K562 (cell line): ENCODE measurements around the gene OR7A5. TPM values are rescaled to one million over a fixed set of nuclear protein-coding genes. Genes with fewer than 3 reads are reported as not detected.

Experiments
- MEF2D ChIP-seq: conservative IDR thresholded peaks from 2 replicates; pipeline ENCODE4 v1.6.1; 2016; ENCODE audit warnings: low read depth, missing genetic modification characterization, missing compliant biosample characterization
- MGA ChIP-seq: fragments of 450-650 bp; IDR thresholded peaks from 2 replicates; pipeline ENCODE4 v1.6.1; 2016; ENCODE audit warnings: mild to moderate bottlenecking, moderate library complexity
- NCOA1 ChIP-seq: fragments of 450-650 bp; IDR thresholded peaks from 2 replicates; pipeline ENCODE4 v1.6.1; 2016; ENCODE audit warnings: low read depth
- NELFE ChIP-seq: IDR thresholded peaks from 2 replicates; pipeline ENCODE4 v1.6.1; 2011; ENCODE audit warnings: mild to moderate bottlenecking; ENCODE audit not compliant: insufficient read depth, insufficient read length
- NFIX ChIP-seq: fragments of 250-450 bp; sonication (Bioruptor Pico); IDR thresholded peaks from 2 replicates; pipeline ENCODE4 v1.4.0; 2020; ENCODE audit warnings: low read depth, mild to moderate bottlenecking, moderate library complexity
- NFYB ChIP-seq: IDR thresholded peaks from 2 replicates; pipeline ENCODE4 v1.6.1; 2011; ENCODE audit warnings: mild to moderate bottlenecking, moderate library complexity; ENCODE audit not compliant: insufficient read length; ENCODE audit errors: extremely low read depth
- ZNF133 ChIP-seq: fragments of 250-450 bp; sonication (Bioruptor Pico); IDR thresholded peaks from 2 replicates; pipeline ENCODE4 v1.4.0; 2020; ENCODE audit warnings: mild to moderate bottlenecking
- ZNF589 ChIP-seq: fragments of 200-800 bp; sonication (Bioruptor generic); IDR thresholded peaks from 2 replicates; pipeline ENCODE4 v1.6.1; 2016; ENCODE audit warnings: low read depth, missing genetic modification characterization, missing compliant biosample characterization
- polyA plus RNA-seq, 8 experiments: library from polyadenylated mRNA; depleted of rRNA in 4 of 8; stranded (reverse) in 5 of 8; unstranded in 3 of 8; fragments of >200 nt; fragmentation: Nextera tagmentation in 2 of 8; fragmentation: Illumina TruSeq in 1 of 8; extraction: Ambion mirVana in 2 of 8; extraction: Trizol in 1 of 8; gene quantifications; 2 replicates each; pipeline versions ENCODE4 v1.2.1 to v1.2.3, GENCODE V29; 2011 to 2014; ENCODE audit warnings: inconsistent platforms in 1 of 8, missing spikeins in 1 of 8
- total RNA-seq, 7 experiments: library from RNA; depleted of rRNA in 6 of 7; stranded (reverse); fragments of >200 nt in 6 of 7; fragmentation: Illumina TruSeq in 2 of 7; extraction: Trizol in 2 of 7; gene quantifications; 2 replicates each; pipeline versions ENCODE4 v1.2.1 to v1.2.3, GENCODE V29; 2011 to 2021; ENCODE audit warnings: low replicate concordance in 1 of 7
- TF ChIP-seq, protein P1 (sequence below): fragments of 250-450 bp; sonication (Bioruptor Pico); IDR thresholded peaks from 2 replicates; pipeline ENCODE4 v1.8.0; 2021; ENCODE audit warnings: borderline replicate concordance, mild to moderate bottlenecking, moderate library complexity; ENCODE audit not compliant: poor library complexity, severe bottlenecking
- TF ChIP-seq, protein P2 (sequence below), 2 experiments: fragments of 250-450 bp in 1 of 2; fragments of 450-650 bp in 1 of 2; sonication (Bioruptor Pico) in 1 of 2; IDR thresholded peaks; 2 replicates each; pipeline versions ENCODE4 v1.6.1 to v1.8.0; 2016 to 2021; ENCODE audit warnings: mild to moderate bottlenecking in 2 of 2, moderate library complexity in 2 of 2, missing compliant biosample characterization in 1 of 2, missing genetic modification characterization in 1 of 2
- TF ChIP-seq, protein P3 (sequence below), 2 experiments: fragments of 150-350 bp in 1 of 2; IDR thresholded peaks; 2 replicates each; pipeline ENCODE4 v1.6.1; 2012 to 2016; ENCODE audit warnings: low read depth in 2 of 2, low read length in 2 of 2, mild to moderate bottlenecking in 1 of 2, moderate library complexity in 1 of 2

OR7A5 gene
- total and polyA plus RNA-seq, 9 of the 15 experiments (the other 6 are each of a cell fraction or from before 2014, with no cell fraction given) = not detected

- TF ChIP-seq MGA (no peak), ZNF133 (CRISPR knock-in tag) (no peak), MEF2D (tag) (no peak), ZNF589 (CRISPR knock-in tag) (no peak), NFIX (CRISPR knock-in tag) (no peak), NFYB (no peak), NELFE (no peak), NCOA1 (no peak)
- TF ChIP-seq, protein P1, sequence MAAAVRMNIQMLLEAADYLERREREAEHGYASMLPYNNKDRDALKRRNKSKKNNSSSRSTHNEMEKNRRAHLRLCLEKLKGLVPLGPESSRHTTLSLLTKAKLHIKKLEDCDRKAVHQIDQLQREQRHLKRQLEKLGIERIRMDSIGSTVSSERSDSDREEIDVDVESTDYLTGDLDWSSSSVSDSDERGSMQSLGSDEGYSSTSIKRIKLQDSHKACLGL (CRISPR knock-in tag) = no peak
- TF ChIP-seq, protein P2, sequence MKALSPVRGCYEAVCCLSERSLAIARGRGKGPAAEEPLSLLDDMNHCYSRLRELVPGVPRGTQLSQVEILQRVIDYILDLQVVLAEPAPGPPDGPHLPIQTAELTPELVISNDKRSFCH (CRISPR knock-in tag; IDR thresholded peaks at IDR 0.05) = no peak
- TF ChIP-seq, protein P2 (tag; IDR thresholded peaks at IDR 0.05) = no peak
- TF ChIP-seq, protein P3, sequence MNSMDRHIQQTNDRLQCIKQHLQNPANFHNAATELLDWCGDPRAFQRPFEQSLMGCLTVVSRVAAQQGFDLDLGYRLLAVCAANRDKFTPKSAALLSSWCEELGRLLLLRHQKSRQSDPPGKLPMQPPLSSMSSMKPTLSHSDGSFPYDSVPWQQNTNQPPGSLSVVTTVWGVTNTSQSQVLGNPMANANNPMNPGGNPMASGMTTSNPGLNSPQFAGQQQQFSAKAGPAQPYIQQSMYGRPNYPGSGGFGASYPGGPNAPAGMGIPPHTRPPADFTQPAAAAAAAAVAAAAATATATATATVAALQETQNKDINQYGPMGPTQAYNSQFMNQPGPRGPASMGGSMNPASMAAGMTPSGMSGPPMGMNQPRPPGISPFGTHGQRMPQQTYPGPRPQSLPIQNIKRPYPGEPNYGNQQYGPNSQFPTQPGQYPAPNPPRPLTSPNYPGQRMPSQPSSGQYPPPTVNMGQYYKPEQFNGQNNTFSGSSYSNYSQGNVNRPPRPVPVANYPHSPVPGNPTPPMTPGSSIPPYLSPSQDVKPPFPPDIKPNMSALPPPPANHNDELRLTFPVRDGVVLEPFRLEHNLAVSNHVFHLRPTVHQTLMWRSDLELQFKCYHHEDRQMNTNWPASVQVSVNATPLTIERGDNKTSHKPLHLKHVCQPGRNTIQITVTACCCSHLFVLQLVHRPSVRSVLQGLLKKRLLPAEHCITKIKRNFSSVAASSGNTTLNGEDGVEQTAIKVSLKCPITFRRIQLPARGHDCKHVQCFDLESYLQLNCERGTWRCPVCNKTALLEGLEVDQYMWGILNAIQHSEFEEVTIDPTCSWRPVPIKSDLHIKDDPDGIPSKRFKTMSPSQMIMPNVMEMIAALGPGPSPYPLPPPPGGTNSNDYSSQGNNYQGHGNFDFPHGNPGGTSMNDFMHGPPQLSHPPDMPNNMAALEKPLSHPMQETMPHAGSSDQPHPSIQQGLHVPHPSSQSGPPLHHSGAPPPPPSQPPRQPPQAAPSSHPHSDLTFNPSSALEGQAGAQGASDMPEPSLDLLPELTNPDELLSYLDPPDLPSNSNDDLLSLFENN (IDR thresholded peaks at IDR 0.05; ENCODE audit: low read depth in 2 of 2, low read length in 2 of 2) = no peak
Observed at GRCh38 chr19:14786421-14786851, 48.5 kb downstream of the OR7A5 start (continued).
